SH-SY5Y (cell line): Measurements from ENCODE around the gene RAD23B.

Experiments
- GATA2 ChIP-seq: IDR thresholded peaks from 2 replicates; pipeline ENCODE4 v1.6.1; 2011; ENCODE audit warnings: mild to moderate bottlenecking, low read depth, low read length
- GATA3 ChIP-seq: IDR thresholded peaks from 2 replicates; pipeline ENCODE4 v1.6.1; 2011; ENCODE audit warnings: low read depth, mild to moderate bottlenecking, low read length, moderate library complexity

- TF ChIP-seq GATA2, result no peak
- no peak for TF ChIP-seq GATA3
Observed at GRCh38 chr9:107275530-107275929, 7.5 kb upstream of the RAD23B start.
